MM.1S (cell line): ENCODE data around the gene SULF2.
"Not testable (repeated sequence)": the region's sequence is repeated elsewhere in the genome, so short reads cannot be mapped to it uniquely, and the experiment has no call there.

ENCODE experiments used
- DNase-seq: peaks from one replicate; pipeline ENCODE4 v3.0.0-alpha.2; 2015
- H2AFZ ChIP-seq: fragments of 300-600 bp; sonication (generic); 2 replicates; pipeline ENCODE4 v1.6.0; 2016; ENCODE audit warnings: antibody characterized with exemption, low read length
- H3F3A ChIP-seq: fragments of 300-600 bp; sonication (generic); 2 replicates; pipeline ENCODE4 v1.6.1; 2016; ENCODE audit warnings: mild to moderate bottlenecking, antibody characterized with exemption, low read length, moderate library complexity, mixed read lengths; ENCODE audit not compliant: insufficient read depth
- H3K27ac ChIP-seq: fragments of 300-600 bp; sonication (generic); 2 replicates; pipeline ENCODE4 v1.5.1; 2016; ENCODE audit warnings: mild to moderate bottlenecking, low read length
- H3K27me3 ChIP-seq: fragments of 300-600 bp; sonication (generic); replicated peaks from 2 replicates; pipeline ENCODE4 v1.6.0; 2016; ENCODE audit warnings: low read length; ENCODE audit not compliant: insufficient read depth
- H3K36me3 ChIP-seq: fragments of 300-600 bp; sonication (generic); replicated peaks from 2 replicates; pipeline ENCODE4 v1.6.1; 2016; ENCODE audit warnings: mild to moderate bottlenecking, low read length, mixed read lengths; ENCODE audit not compliant: insufficient read depth
- H3K4me1 ChIP-seq: fragments of 300-600 bp; sonication (generic); 2 replicates; pipeline ENCODE4 v1.6.1; 2016; ENCODE audit warnings: low read length, mixed read lengths
- H3K4me2 ChIP-seq: fragments of 300-600 bp; sonication (generic); 2 replicates; pipeline ENCODE4 v1.6.0; 2016; ENCODE audit warnings: low read depth, low read length
- H3K4me3 ChIP-seq: fragments of 300-600 bp; sonication (generic); 2 replicates; pipeline ENCODE4 v1.5.1; 2016; ENCODE audit warnings: low read length, mixed read lengths
- H3K79me2 ChIP-seq: fragments of 300-600 bp; sonication (generic); 2 replicates; pipeline ENCODE4 v1.6.1; 2016; ENCODE audit warnings: mixed run types, low read length, mixed read lengths
- H3K9ac ChIP-seq: fragments of 300-600 bp; sonication (generic); 2 replicates; pipeline ENCODE4 v1.6.1; 2016; ENCODE audit warnings: low read length, mixed read lengths
- H3K9me2 ChIP-seq: fragments of 300-600 bp; sonication (generic); replicated peaks from 2 replicates; pipeline ENCODE4 v1.6.1; 2016; ENCODE audit warnings: mild to moderate bottlenecking, low read length, mixed read lengths; ENCODE audit not compliant: insufficient read depth
- H3K9me3 ChIP-seq: fragments of 300-600 bp; sonication (generic); replicated peaks from 2 replicates; pipeline ENCODE4 v1.6.1; 2016; ENCODE audit warnings: mild to moderate bottlenecking, low read length, mixed read lengths; ENCODE audit not compliant: insufficient read depth
- H4K20me1 ChIP-seq: fragments of 300-600 bp; sonication (generic); 2 replicates; pipeline ENCODE4 v1.6.1; 2016; ENCODE audit warnings: mild to moderate bottlenecking, low read length, moderate library complexity, mixed read lengths; ENCODE audit not compliant: insufficient read depth
- CTCF ChIP-seq: fragments of 300-600 bp; sonication (generic); IDR thresholded peaks from 2 replicates; pipeline ENCODE4 v1.5.1; 2016; ENCODE audit warnings: antibody characterized with exemption, low read length, mixed read lengths
- EZH2 ChIP-seq: fragments of 300-600 bp; sonication (generic); optimal IDR thresholded peaks from 2 replicates; pipeline ENCODE3; 2017; ENCODE audit warnings: low read depth, mild to moderate bottlenecking, antibody characterized with exemption, low read length, mixed read lengths
- EZH2phosphoT487 ChIP-seq: fragments of 300-600 bp; sonication (generic); IDR thresholded peaks from 2 replicates; pipeline ENCODE4 v1.6.1; 2018; ENCODE audit warnings: antibody characterized with exemption, low read length

Gene SULF2

DNA sequence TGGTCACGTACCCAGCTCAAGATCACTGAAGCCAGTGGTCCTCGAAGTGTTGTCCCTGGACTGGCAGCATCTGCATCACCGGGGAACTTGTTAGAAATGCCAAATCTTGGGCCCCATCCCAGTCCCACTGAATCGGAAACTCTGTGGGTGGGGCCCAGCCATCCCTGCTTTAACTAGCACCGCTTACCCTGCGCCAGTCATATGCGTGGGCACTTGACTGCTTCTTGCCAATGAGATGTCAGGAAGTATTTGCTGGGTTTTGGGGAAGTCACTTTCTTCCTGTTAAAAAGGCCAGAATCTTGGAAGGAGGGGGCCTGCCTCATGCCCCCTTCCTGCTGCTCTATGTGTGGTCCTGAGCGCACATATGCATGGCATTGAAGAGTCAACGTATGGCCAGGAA lies 11.7 kb upstream of the SULF2 start:
- no peaks in the 10 kb centered on the region for H3K27me3 ChIP-seq
- no peak overlapping the region for H3K4me2 ChIP-seq
- H3K79me2 ChIP-seq, result no peaks in the 10 kb centered on the region
- TF ChIP-seq EZH2phosphoT487 (no peak), EZH2 (no peak), CTCF (no peak)
- H3K9me2 ChIP-seq, result no peaks in the 10 kb centered on the region
- no peaks in the 10 kb centered on the region for H3K9me3 ChIP-seq
- no peak for DNase-seq
- no peak overlapping the region for H3K9ac ChIP-seq
- H3K27ac ChIP-seq, result no peak overlapping the region
- H2AFZ ChIP-seq, result no peak overlapping the region
- H3F3A ChIP-seq, result no peaks in the 10 kb centered on the region
- no peaks in the 10 kb centered on the region for H3K36me3 ChIP-seq
- H4K20me1 ChIP-seq, result no peaks in the 10 kb centered on the region
- no peak overlapping the region for H3K4me3 ChIP-seq
- H3K4me1 ChIP-seq, result peaks cover 5% of the 10 kb centered on the region

GRCh38 chr20:47795214-47795907 lies 10.1 kb upstream of the SULF2 start:
- Histone ChIP-seq H3K27me3 (no peaks in the 10 kb centered on the region), H3K4me2 (no peak overlapping the region), H2AFZ (no peak overlapping the region), H3K4me1 (peaks cover 8% of the 10 kb centered on the region), H3K9me3 (no peaks in the 10 kb centered on the region), H3K79me2 (no peaks in the 10 kb centered on the region), H3K9me2 (no peaks in the 10 kb centered on the region), H3K36me3 (no peaks in the 10 kb centered on the region), H3F3A (no peaks in the 10 kb centered on the region), H3K27ac (no peak overlapping the region), H3K9ac (no peak overlapping the region), H4K20me1 (no peaks in the 10 kb centered on the region), H3K4me3 (no peak overlapping the region)
- TF ChIP-seq EZH2, result no peak
- TF ChIP-seq CTCF, result no peak
- TF ChIP-seq EZH2phosphoT487, result no peak
- DNase-seq, result no peak

DNA sequence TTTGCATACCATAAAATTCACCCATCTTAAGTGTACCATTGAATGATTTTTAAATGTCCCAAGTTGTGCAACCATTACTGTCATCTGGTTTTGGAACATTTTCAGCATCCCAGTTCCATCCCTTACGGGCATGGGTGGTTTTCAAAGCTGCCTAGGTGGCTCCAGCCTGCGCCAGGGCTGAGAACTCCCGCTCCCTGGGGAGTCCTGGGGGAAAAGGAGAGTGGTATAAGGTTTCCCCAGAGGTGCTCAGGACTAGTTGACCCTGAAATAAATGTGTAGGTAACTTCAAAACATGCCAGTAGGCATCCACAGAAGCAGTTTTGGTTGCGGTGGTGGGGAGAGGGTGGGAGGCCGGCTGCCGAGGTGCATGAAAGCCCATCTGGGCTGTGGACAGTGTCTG lies 9.0 kb upstream of the SULF2 start:
- H3K36me3 ChIP-seq, H3K9ac ChIP-seq, H3K27ac ChIP-seq, H3K4me1 ChIP-seq, DNase-seq, H4K20me1 ChIP-seq, H3K9me2 ChIP-seq, H3F3A ChIP-seq, H3K27me3 ChIP-seq, H3K79me2 ChIP-seq, H2AFZ ChIP-seq, H3K4me3 ChIP-seq, H3K4me2 ChIP-seq, H3K9me3 ChIP-seq: not testable (repeated sequence)

GRCh38 chr20:47792021-47792618 lies 6.8 kb upstream of the SULF2 start:
- Histone ChIP-seq H3K4me3 (no peak overlapping the region), H4K20me1 (no peaks in the 10 kb centered on the region), H3K36me3 (no peaks in the 10 kb centered on the region), H3K27ac (no peak overlapping the region), H2AFZ (no peak overlapping the region), H3K27me3 (no peaks in the 10 kb centered on the region), H3K9me2 (no peaks in the 10 kb centered on the region), H3K9me3 (no peaks in the 10 kb centered on the region), H3K4me2 (no peak overlapping the region), H3K9ac (no peak overlapping the region), H3K79me2 (no peaks in the 10 kb centered on the region), H3F3A (no peaks in the 10 kb centered on the region), H3K4me1 (peaks cover 9% of the 10 kb centered on the region)
- no peak for TF ChIP-seq EZH2phosphoT487
- TF ChIP-seq CTCF, result no peak
- no peak for TF ChIP-seq EZH2
- no peak for DNase-seq
